HG02642 (cell line): Measurements from ENCODE around the gene LAMTOR1.
A peak's percentile ranks its signal among the peaks of the same experiment; 100 is the strongest.
"Not testable (repeated sequence)": the region's sequence is repeated elsewhere in the genome, so short reads cannot be mapped to it uniquely, and the experiment has no call there.

Source experiments
- ATAC-seq: cut with Tn5 transposase; IDR thresholded peaks from one replicate; pipeline ENCODE4 v1.9.1; 2021; ENCODE audit warnings: mild to moderate bottlenecking; ENCODE audit not compliant: unreplicated experiment, poor library complexity

The LAMTOR1 gene

DNA sequence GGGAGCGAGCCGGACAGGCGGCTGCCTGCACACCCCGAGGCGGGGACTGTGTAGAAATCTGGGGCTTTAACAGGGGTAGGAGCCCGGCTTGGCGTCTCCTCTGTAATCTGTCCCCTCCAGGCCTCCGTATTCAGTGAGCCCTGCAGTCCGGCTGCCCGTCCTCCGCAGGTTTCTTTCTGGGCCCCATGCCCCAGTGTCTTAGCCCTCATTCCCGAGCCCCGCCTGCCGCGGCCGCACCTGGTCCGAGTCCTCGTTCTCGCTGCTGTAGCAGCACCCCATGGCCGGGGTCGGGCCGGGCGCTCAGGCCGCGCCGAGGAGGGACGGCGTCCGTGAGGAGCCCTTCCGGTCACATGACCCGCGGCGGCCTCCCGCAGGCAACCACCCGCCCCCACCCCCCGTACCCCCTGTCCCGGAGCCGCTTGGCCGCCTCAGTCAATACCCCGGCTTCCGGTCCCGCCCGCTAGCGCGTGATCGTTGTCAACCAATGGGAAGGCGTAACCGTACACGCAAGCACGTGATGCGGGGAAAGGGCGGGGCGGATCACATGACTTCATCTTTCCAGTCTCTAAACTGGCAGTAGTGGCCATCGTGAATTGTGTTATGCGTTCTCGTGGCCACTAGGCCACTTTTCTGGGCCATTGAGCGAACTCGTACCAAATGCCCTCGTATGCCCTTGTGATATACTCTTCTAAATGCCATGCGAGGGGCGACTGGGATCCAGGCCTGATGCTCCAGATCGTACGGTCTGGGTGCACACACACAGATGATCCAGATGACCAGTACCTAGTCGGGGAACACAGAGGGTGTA, at the start of gene LAMTOR1:
Gene LAMTOR1, minus strand, starts transcription at position 352 of the 808 bp plus-strand sequence. Its CDS starts 73 bp downstream, at position 279.
- peak; percentile 93 for ATAC-seq

DNA sequence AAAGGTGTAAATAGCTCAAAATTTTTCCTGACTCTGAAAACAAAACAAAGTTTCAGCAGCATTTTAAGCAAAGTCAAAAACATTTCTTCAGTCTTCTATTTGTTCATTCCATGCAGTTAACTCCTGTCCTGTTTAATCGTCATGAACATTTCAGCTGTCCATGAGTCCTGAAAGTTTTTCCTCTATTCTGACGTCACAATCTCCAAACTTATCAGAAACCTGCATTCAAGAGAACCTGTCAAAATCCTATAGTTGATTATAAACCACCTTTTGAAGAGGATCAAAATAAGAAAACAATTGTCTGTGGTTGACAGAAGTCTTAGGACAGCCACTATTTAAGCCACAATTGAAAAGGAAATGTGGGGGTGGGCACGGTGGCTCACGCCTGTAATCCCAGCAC, 47.8 kb upstream of the LAMTOR1 start:
- no peak for ATAC-seq

DNA sequence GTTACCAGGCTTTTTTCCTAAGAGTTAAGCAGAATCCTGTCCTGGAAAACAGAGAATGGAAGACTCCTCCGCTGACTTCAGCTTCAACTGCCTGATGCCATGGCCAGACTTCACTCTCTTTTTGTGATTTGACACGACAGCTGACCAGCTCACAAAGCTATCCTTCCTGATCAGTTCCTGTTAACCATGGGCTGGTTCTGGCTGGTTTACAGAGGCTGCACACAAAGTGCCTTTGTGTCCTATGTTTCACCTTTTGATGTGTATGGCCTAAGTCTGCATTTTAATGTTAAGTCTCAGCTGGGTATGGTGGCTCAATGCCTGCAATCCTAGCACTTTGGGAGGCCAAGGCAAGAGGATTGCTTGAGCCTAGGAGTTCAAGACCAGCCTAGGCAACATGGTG, 43.5 kb upstream of the LAMTOR1 start:
- no peak for ATAC-seq

DNA sequence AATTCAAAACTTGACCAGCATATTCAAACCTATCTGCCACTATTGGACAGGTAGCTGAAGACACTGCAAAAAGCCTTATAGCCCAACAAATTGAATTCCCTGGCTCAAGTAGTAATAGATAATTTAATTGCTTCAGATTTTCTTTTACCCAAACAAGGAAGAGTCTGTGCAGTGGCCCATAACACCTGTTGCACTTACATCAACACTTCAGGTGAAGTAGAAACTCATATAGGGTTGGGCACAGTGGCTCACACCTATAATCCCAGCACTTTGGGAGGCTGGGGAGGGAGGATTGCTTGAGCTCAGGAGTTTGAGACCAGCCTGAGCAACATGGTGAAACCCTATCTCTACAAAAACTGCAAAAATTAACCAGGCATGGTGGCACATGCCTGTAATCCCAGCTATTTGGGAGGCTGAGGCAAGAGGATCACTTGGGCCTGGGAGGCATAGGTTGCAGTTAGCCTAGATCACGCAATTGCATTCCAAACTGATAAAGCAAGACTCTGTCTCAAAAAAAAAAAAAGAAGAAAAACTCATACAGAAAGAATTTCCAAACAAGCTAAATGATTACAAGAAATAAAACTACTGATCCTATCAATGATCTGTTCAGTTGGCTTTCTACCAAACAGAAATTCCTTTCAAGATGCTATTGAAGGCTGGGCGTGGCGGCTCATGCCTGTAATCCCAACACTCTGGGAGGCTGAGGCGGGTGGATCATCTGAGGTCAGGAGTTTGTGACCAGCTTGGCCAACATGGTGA, 41.9 kb upstream of the LAMTOR1 start:
- ATAC-seq, result no peak

DNA sequence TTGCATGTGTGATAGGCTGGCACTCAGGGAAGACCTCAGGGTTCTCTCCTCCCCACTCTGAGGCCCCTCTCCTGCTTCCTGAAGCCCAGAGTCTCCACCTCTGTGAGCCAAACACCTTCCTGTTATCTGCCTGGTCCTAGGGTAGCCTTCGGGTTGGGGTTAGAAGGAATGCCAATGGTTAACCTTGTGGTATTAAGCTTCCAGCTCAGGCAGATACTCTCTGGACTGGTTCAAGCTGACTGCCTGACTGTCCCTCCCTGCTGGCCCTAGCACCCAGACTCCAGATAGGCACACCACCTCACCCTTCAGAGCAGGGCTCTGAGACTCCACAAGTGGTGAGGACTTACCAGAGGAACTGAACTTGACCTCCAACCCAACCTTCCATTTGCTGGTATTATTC, 39.4 kb upstream of the LAMTOR1 start:
- ATAC-seq, result not testable (repeated sequence)

DNA sequence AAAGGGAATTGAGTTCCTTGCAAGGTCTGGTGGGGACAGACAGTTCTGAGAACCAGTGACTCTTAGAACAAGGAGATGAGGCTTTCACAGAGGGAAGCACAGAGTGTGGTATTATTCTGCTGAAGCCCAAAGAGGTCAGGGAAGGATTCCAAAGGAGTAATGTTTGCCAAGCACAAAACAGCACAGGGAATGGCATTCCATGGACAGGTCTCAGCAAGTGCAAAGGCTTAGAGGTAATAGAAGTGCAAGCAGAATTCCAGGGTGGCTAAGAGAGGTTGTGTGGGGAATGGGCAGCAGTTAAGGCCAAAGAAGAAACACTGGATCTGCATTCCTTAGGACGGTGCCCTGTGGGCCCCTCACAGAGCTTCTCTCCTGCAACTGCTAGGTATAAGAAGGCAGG, 39.0 kb upstream of the LAMTOR1 start:
- ATAC-seq, result not testable (repeated sequence)

DNA sequence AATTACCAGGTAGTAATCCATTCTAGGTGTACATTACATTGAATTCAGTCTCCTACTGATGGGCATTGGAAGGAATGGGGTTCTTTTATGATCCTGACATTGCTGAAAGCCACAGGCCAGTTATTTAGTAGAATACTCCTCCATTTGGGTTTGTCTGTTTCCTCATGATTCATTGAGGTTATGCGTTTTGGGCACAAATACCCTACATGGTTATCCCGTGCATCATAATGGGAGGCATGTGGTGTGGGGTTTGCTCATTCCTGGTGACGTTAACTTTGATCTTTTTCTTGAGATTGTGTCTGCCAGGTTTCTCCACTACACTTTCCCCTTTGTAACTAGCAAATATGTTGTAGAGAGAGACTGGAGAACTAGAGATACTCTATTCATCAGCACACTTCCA, 38.0 kb upstream of the LAMTOR1 start:
- no peak for ATAC-seq

DNA sequence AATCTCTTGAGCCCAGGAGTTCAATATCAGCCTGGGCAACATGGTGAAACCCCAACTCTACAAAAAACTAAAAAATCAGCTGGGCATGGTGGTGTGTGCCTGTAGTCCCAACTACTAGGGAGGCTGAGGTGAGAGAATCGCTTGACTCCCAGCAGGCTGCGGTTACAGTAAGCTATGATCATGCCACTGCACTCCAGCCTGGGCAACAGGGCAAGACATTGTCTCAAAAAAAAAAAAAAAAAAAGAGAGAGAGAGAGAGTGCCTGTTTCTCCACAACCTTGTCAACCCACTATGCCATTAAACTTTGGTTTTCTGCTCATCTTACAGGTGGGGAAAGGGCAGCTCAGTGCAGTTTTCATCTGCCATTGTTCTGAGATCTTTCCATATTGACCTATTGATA, 37.6 kb upstream of the LAMTOR1 start:
- ATAC-seq, result no peak

DNA sequence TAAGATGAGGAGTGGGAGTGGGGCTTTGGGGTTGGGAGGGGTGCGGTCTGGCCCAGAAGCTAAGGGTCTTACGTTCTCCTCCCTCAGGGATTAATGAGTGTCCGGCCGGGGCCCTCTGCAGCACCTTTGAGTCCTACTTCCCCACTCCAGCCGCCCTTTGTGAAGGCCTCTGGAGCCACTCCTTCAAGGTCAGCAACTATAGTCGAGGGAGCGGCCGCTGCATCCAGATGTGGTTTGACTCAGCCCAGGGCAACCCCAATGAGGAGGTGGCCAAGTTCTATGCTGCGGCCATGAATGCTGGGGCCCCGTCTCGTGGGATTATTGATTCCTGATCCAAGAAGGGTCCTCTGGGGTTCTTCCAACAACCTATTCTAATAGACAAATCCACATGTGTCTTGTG, 36.4 kb upstream of the LAMTOR1 start:
- ATAC-seq, result no peak

DNA sequence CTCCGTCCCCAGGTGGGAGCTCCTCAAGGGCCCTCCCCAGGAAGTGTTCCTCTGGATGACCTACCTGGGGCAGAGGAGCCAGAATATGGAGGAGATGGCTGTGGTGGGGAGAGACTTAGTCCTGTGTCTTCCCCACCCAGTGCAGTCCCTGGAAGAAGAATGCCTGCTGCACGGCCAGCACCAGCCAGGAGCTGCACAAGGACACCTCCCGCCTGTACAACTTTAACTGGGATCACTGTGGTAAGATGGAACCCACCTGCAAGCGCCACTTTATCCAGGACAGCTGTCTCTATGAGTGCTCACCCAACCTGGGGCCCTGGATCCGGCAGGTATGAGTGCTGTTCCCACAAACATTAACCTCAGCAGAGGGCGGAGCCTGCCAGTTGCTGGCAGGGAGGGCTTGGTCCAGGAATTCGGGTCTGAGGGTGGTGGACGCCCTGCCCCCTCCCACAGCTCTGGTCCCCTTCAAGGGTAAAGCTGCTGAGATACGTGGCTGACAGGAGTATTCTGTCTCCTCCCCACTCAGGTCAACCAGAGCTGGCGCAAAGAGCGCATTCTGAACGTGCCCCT, 35.8 kb upstream of the LAMTOR1 start:
- no peak for ATAC-seq

DNA sequence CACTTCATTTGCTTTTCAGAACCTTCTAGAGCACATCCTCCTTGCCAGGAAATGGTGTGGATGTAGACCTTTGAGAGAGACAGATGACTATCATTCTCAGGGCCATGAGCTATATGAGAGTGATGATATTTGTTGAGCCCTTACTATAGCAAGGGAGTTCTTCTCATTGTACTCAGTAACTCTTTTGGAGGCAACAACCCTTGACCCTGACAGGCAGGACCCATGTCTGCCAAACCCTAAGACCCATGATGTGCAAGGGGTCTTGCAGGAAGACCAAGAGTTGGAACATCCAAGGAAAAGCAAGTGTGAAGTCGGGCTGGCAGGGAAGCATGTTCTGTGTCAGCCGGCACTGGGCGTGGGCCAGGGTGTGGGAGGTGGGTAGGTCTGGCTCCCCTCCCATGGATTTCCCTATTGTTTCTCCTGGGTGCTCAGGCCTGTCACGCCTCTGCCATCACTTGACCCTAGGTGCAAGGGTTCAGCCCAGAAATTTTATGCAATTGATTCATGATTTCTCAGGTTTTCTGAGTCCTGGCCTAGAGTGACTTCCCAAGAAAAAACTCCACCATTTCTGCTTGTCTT, 33.7 kb upstream of the LAMTOR1 start:
- no peak for ATAC-seq

DNA sequence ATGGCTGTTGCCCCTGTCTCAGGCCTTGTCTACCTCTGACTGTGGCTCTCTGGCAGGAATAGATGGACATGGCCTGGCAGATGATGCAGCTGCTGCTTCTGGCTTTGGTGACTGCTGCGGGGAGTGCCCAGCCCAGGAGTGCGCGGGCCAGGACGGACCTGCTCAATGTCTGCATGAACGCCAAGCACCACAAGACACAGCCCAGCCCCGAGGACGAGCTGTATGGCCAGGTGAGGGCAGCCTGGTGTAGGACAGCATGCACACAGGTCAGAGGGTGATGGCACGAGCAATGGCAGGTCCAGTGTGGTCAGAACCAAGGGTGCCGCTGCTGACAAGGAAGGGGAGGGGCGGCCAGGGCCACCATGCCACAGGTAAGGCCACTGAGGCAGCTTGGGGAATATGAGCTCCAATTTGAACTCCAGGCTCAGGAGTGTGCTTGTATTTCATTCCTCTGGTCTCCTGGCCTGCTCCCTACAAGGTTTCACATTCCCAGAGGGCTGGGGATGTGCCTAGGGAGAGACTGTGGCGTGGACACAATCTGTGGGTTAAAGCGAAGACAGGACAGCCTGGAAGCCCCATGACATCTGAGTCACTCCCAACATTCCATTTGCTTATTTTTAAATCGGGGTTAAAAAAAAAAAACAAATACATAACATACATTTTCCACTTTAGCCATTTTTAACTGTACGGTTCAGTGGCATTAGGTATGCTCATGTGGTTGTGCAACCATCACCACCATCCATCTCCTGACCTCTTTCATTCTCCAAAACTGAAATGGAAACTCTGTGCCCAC, 33.0 kb upstream of the LAMTOR1 start:
- no peak for ATAC-seq

DNA sequence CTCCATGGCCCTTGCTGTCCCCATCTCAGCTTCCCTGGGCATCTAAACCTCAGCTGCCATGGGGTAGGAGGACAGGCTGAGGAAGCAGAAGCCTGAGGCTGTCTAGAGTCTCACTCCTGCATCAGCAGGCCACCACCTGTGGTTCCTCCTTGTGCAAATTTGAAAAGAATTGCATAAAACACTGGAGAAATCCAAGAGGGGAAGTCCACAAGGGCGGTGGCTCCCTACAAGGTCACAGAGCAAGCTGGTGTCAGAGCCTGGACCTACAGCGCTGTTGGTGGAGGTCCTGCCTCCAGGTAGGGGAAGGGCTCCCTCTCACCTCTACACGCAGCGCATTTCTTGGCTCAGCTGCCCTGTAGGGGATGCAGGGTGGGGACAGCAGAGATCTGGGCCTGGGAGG, 32.4 kb upstream of the LAMTOR1 start, which contains the start of gene FOLR3:
Gene FOLR3, plus strand, starts transcription at position 253 of the 400 bp plus-strand sequence. CDS start 228 bp downstream, outside the sequence.
- ATAC-seq, result not testable (repeated sequence)

DNA sequence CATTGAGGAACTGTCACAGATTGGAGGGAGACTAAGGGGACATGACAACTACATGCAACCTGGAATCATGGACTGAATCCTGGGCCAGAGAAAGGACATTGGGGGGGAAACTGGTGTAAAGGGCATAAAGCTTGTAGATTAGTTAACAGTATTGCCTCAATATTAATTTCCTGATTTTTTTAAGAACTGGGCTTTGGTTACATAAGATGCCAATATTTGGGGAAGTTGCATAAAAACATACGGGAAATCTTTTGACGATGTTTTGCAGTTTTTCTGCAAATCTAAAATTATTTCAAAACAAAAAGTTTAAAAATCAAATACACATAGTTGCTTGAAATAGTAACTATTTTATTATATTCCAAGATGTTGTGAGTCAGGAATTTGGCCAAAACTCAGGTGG, 29.5 kb upstream of the LAMTOR1 start:
- ATAC-seq, result no peak

DNA sequence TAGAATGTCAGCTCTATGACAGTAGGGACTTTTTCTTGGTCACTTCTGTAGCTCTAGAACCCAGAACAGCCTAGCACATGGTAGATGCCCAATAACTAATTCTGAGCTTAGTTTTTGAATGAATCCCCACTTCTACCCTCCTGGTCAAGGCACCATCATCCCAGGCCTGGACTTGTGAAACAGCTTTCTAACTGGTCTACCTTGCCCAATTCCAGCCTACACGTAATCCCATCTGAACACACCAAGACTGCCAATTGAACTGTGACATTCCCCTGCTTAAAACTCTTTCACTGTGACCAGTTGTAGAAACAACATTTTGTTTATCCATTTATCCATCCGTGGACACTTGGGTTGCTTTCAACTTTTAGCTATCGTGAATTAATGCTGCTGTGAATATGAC, 26.3 kb upstream of the LAMTOR1 start:
- no peak for ATAC-seq

DNA sequence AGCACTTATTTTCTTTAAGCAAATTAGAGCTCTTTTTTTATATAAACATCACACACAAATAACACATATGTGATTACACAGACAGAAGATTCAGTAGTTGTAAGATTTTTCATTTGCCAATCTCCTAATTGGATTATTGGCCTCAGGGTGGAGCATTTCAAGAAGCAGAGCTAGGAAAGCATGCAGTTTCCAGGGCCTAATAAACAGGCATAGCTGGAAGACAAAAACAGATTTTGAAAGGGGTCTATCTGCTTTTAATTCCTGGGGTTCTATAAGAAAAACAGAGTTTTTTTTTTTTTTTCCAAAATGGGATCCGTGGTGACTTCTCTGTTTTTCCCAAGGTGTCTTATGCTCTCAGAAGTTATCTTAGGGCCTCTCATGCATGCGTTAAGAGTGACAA, 24.8 kb upstream of the LAMTOR1 start:
- no peak for ATAC-seq

DNA sequence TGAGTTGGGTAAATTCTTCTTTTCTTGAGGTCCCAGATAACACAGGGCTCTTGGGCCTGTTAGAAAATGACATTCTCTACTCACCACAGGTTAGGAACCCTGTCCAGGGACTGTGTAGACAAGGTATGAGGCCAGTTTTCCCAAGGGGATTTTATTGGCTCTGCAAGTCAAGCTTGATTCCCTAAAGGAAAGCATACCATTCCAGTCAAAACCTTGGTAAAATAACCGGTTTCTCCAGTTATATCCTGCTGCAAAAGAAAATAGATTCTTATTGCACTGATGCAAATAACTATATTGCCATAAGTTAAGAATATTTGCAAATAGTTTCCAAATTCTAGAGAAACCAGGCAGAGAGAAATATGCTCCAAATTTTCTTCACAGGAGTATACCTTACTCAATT, 22.9 kb upstream of the LAMTOR1 start:
- no peak for ATAC-seq

DNA sequence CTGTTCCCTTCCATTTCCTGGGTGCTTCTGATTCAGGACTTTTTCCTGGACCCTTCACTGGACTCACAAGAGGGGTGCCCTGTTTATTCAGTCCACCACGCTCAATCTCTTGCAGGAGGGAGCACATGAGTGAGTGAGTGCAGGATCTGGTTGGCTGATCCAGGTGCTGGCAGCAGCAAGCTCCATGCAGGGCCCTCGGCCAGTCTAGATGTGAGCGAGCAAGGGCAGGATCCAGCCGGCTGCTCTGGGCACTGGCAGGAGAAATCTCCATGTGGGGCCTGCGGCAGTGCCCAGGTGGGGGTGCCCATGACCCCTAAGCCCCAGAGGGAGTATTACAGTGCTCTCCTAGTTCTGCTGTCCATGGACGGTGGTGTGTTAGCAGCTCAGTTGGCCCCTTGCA, 20.9 kb upstream of the LAMTOR1 start:
- ATAC-seq, result no peak

DNA sequence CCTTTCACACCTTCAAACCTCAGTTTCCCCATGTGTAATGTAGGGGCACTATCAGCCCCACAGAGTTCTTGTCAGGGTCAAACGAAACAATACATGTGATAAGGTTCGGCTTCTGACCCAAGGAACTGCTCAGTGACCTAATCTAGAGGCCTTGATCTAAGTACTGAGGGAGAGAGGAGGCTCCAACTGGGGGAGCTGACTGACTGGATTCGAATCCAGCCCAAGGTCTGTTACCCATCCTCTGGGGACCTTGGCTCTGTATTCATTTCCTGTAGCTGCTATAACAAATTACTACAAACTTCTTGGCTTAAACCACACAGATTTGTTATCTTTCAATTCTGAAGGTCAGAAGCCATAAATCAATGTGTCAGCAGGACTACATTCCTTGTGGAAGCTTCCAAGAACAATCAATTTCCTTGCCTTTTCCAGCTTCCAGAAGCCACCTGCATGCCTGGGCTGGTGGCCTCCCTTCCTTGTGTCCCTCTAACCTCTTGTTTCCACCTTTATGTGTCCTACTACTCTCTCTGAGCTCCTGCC, 20.1 kb upstream of the LAMTOR1 start:
- ATAC-seq, result no peak

DNA sequence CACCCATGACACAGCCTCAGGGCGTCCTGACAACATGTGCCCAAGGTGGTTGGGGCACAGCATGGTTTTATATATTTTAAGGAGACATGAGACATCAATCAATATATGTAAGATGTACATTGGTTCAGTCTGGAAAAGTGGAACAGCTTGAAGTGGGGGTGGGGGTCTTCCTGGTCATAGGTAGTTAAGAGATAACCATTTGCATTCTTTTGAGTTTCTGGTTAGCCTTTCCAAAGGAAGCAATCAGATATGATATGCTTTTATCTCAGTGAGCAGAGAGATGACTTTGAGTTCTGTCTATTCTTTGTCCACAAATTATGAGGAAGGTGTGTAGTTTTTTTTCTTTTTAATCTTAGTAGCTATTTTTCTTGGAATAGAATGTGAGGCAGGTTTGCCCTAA, 19.5 kb upstream of the LAMTOR1 start:
- no peak for ATAC-seq
